GM19455 (cell line): Measurements from ENCODE around the gene MRGPRG.

Source experiments
- ATAC-seq: cut with Tn5 transposase; IDR thresholded peaks from one replicate; pipeline ENCODE4 v1.9.1; 2021; ENCODE audit not compliant: unreplicated experiment

MRGPRG gene

DNA sequence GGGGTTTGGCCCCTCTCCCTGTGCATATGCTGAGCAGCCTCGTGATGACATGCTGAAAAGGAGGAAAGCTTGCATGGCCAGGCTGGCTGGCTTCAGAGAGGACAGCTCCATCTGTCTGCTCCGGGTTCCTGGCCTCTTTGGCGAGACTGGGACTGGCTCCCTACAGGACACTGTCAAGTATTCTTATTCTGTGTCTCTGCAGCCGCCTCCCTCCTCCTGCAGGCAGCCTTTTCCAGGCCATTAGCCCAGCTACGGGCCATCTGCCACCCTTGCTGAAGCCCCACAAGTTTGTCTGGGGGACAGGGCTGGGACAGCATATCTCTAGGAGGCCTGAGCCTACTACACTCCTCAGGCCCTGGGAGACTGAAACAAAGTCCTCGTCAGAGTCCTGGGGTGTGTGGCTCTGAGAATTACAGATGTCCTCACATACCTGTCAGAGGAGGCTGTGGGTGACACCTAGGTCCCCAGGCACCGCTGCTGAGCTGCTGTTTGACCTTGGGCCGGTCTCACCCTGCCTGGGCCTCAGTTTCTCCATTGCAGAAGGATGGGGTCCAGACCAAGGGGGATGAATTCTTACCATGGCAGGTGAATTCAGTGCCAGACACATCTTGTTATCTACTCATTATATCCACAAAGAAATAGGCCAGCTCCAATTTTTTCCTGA, 11.0 kb downstream of the MRGPRG start:
- no peak for ATAC-seq

DNA sequence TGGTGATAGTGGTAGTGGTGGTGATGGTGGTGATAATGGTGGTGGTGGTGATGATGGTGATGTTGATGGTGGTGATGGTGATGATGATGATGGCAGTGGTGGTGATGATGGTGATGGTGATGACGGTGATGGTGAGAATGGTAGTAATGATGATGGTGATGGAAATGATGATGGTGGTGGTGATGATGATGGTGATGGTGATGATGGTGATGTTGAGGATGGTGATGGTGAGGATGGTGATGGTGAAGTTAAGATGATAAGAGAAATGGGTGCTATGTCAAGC, 11.8 kb downstream of the MRGPRG start:
- ATAC-seq: no peak

GRCh38 chr11:3206156-3206921, 12.3 kb downstream of the MRGPRG start:
- ATAC-seq: no peak

GRCh38 chr11:3205261-3206155, 13.1 kb downstream of the MRGPRG start:
- no peak for ATAC-seq

DNA sequence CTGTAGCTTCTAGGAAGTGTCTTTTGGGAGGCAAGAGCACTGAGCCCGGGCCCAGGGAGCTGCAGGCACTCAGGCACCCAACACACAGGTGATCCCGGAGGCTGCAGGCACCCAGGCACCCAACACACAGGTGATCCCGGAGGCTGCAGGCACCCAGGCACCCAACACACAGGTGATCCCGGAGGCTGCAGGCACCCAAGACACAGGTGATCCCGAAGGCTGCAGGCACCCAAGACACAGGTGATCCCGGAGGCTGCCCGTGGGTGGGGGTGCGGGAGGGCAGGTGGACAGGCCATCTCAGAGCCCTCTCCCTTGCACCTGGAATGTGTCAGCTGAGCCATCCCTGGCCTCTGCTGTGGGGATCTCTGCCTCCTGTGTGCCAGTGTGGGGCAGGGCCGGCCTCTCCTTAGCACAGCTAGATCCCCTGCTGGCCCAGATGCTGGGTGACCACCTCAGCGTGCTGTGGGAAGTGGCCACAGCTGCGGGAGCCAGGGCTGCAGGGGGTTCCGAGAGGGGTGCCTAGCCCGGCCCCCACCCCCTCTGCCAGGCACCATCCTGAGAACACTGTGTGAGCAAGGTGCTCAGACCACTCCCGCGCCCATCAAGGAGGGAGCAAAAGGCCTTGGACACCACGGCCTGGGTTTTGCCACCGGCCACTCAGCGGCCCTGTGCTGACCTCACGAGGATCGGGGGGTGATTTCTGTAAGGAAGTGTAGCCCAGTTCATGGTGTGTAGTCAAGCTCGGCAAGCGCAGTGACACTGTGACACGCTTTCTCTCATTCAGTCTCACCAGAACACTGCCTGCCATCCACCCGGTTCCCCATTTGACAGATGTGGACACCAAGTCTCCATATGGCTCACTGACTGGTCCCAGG, 14.2 kb downstream of the MRGPRG start:
- ATAC-seq: no peak

- no peak for ATAC-seq
Measured at GRCh38 chr11:3203221-3204043, 15.2 kb downstream of the MRGPRG start.

DNA sequence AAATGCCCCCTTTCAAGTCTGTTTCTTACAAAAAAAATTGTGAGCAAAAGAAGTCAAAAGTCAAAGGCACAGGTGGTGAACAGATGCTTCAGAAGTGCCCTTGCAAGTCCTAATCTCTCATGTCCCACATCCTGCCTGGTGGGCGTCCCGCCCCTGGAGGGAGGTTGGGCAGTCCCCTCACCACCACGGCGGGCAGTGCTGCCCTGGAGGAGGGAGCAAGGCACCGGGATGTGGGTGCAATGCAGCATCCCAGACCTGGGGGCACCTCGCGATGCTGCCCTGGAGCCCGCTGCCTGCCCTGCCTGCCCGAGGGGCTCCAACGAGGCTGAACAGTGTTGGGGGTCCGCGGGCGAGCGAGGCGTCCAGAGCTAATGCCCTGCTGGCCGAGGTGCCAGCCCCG, 15.9 kb downstream of the MRGPRG start:
- ATAC-seq: no peak

GRCh38 chr11:3202305-3202704, 16.3 kb downstream of the MRGPRG start:
- no peak for ATAC-seq

GRCh38 chr11:3201677-3202181, 16.9 kb downstream of the MRGPRG start:
- no peak for ATAC-seq

GRCh38 chr11:3201112-3201581, 17.5 kb downstream of the MRGPRG start:
- ATAC-seq: no peak

DNA sequence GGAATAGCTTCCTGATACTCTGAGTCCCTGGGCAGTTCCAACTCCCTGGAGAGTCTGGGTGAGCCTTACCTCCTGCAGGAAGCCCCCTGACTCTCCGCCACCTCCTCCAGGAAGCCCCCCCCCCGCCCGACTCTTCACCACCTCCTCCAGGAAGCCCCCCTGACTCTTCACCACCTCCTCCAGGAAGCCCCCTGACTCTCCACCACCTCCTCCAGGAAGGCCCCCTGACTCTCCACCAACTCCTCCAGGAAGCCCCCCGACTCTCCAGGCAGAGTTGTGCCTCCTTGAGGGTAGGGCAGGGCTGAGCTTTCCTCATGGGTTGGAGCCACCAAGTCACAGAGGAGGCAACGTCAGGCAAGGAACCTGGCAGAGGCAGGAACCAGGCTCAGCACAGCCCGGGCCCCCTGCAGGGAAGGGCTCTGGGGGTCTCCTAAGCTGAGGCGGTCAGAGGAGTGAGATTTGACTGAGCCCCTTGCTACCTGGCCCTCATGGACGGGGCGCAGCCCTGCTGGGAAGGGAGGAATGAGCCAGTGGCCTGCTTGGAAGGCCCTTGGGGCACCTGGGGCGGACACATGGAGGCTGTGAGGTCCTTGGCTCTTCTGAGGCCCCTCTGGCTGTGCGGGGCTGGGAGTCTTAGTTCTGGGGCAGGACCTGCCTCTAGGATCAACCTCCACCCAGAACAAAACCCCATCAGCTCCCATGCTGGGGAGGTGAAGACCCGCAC, 18.1 kb downstream of the MRGPRG start:
- no peak for ATAC-seq

DNA sequence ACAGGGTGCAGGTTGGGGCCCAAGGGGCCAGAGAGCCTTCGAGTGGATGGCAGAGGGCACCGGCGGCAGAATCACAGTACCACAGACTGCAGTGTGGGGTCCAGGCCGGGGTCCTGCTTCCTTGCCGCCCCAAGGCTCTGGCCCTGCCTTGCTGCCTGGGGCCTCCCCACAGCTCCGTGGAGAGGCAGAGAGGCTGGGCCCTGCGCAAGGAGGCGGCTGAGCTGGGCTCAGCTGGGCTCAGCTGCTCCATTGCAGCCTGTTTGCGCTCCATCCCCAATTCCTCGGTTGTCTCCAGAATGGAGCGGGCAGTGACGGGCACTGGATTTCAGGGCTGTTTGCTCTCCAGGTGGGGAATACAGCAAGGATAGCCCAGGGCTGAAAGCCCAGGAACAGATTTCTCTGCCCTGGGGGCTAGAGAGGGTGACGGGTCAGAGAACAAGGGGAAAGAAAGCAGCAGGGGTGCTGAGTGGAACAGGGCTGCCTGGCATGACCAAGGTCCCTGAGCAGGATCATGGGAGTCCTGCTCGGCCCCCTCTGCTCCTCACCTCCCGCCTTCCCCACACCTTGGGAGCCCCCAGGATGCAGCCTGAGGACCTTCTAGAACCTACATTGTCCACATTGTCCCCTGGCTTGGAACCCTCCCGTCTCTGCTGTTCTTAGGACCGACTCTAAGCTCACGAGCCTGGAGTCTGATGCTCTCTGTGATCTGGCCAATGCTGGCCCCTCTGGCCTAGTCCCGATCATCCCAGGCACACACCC, 18.9 kb downstream of the MRGPRG start:
- ATAC-seq: no peak

GRCh38 chr11:3198815-3199214, 19.8 kb downstream of the MRGPRG start:
- no peak for ATAC-seq

GRCh38 chr11:3197878-3198528, 20.6 kb downstream of the MRGPRG start:
- no peak for ATAC-seq

DNA sequence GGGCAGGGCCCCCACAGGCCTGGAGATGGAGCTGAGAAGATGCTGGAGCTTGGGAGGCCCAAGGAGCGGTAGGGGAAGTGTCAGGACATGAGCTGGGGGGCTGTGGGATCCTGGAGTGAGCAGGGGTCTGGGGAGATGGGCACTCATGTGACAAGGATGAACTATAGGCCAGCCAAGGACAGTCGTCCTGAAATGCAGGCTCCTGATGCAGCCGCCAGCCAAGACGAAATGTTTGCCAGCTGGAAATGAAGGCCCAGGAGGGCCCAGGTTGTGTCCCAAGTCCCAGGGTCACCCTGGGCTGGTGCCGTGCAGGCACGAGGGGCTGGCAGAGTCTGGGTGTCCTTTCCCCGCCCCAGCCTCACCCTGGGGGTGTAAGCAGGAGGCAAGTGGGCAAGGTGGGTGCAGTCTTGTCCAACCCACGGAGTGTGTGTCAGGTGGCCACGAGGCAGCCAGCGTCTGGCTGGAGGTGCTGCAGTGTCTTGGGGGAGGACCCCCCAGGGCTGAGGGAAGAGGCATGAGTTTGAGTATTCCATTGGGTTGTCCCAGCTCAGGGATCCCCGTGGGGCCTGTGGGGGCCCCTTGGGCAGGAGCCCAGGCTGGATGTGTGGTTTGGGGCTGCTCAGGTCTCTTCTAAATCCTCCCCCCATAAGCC, 21.4 kb downstream of the MRGPRG start:
- no peak for ATAC-seq

DNA sequence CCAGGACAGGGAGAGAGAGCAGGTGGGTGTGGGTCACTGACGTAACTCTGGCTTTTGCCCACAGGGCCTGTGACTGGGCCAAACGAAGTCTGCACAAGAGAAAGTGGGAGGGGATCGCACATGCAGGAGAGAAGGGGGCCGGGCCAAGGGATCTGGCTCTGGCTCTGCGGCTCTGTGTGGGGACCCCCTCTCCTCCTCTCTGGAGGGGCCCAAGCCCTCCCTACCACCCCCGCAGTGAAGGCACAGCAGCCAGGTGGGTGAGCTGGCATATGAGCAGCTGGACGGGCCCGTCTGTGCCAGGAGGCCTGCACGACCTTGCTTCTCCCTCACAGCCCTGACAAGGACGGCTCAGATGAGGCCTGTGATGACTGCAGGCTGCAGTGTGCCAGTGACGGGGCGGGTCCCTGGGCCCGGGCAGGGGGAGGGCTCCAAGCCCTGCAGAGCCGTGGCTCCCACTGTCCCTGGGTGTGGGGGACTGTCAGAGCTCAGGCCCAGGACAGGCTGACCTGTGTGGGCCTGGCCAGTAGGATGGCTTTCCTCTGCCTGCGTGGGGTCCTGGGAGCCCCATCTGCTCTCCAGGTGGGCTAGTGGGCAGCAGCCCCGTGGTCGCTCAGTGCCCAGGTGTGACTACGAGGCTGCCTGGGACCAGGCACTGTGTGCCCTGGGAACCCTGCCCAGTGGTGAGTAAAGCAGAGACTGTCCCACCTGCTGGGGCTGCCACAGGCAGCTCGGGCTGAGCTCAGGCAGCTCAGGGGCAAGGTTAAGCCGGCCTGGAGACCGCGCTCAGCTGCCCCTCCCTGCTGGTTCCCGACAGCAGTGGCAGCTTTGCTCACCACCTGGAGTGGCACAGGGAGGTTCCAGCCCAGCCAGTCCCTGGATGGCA, 22.2 kb downstream of the MRGPRG start:
- ATAC-seq: no peak
